ENCODE data around the gene USP53.
"Not testable (repeated sequence)": the region's sequence is repeated elsewhere in the genome, so short reads cannot be mapped to it uniquely, and the experiment has no call there.

The USP53 gene

DNA sequence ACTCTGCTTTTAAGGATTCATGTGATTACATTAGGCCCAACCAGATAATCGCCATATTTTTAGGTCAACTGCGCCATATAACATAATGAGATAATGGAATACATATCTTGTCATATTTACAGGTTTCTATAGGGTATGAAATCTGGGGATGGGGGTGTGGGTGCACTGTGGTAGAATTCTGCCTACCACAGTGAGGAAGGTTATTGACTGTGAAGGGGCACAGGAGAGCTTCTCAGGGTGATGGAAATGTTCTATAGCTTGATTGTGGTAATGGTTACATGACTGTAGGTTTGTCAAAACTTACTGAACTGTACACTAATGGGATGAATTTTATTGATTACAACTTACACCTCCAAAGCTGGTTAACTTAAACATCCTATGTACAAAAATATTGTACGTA lies 15.9 kb downstream of the USP53 start:
- DNase-seq (ENCODE audit: low spot score): no peak

DNA sequence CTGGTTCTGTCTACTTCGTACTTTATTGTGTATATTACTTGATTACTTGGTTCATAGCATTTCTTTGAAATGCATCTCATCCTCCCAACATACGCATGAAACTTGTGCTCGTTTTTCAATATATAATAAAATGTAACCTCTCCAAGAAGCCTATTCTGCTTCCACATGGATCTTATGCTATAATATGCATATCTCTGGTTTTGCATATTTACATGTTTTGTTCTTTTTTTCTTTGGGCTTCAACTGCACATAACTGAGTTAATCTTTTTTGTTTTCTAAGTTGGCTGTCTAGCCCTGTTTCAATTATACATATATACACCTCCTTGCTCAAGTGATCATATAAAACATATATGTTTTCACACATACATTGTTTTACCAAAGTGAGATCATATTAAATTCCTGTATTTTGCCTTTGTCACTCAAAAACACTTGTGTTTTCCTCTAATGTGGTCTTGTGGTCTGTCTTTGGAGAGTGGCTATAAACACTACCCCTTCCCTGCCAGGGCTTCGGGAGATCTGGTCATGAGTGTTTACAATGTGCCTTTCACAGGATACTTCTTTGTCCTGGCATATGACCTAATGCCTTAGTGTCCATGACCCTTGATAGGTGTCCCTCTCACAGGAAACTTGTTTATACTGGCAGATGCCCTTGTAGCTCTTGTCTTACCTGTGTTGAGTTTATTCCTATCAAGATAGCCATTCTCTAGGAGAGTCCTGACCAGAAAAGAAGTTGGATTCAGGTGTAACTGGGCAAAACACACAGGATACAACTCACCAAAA lies 17.6 kb downstream of the USP53 start:
- no peak for DNase-seq (ENCODE audit: low spot score)

DNA sequence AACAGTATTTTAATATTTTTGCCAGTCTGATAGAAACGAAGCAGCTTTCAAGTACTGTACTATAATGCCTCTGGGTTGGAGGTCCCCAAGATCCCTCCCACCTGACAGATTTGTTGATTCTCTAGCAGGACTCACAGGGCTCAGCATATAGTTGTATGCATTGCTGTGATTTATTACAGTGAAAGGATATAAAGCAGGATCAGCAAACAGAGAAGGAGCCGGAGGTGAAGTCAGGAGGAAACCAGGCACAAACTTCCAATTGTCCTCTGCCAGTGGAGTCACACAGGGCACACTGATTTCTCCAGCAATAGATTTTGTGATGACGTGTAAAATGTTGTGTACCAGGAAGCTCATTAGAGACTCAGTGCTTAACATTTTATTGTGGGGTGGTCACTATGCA lies 19.0 kb downstream of the USP53 start:
- no peak for DNase-seq (ENCODE audit: low spot score)

DNA sequence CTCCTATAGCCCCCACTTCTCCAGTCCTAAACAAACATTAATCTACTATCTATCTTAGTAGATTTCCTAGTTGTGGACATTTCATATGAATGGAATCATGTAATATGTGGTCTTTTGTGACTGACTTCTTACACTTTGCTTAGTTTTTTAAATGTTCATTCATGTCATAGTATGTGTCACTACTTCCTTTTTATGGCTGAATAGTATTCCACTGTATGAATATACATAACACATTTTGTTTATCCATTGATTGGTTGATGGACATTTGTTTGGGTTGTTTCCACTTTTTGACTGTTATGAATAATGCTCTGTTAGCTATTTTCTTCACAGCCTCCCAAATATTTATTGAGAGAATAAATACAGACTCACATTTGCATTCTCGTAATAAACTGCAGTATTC lies 19.8 kb downstream of the USP53 start:
- no peak for DNase-seq (ENCODE audit: low spot score)

DNA sequence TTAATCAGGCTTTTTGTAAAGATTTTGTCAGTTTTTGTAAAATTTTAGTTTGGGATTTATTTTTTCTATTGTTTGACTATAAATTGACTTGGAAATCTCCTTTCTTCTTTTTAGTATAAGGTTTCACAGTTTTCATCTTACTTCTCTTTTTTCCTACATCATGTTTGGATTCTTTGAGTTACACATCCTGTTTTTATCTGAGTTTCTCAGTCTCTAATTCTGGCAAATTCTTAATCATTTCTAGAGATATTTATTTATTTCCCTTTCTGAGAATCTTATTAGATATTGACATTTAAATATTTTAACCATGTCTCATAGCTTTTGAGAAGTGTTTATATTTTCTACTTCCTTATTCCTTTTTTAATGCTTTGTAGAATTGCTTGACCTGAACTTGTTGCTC lies 20.7 kb downstream of the USP53 start:
- DNase-seq (ENCODE audit: low spot score): no peak

DNA sequence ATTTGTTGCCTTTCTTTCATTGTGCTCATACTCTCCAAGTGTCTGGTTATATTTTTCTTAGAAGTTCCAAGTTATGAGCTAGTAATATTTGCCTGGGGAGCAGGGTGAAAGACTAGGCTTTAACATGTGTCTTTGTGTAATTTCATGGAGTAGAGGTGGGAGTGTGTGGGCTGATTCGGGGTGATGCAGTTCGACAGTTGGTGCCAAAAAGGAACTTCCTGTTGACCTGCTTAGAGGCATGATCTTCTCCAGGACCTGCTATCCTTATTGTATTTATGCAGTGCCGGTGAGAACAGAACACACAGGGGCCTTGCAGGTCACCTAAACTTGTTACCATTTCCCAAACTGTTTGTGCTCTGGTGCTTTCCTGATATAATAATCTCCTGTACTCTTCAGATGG lies 21.2 kb downstream of the USP53 start:
- DNase-seq (ENCODE audit: low spot score): no peak

DNA sequence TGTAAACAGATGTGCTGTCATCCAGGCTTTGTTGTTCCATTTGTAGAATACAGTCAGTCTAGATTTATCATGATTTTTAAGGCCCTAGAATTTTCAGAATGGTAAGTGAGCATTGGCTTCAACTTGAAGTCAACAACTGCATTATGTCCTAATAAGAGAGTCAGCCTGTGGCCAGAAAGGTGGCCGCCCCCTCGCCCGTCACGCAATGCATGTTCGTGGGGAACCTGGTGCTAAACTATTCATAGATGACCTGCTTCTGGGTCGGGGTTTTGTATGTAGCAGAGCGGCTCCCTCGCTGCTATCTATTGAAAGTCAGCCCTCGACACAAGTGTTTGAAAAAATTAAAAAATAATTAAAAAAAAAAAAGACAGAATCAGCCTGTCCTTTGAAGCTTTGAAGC lies 24.7 kb downstream of the USP53 start:
- DNase-seq (ENCODE audit: low spot score): no peak

DNA sequence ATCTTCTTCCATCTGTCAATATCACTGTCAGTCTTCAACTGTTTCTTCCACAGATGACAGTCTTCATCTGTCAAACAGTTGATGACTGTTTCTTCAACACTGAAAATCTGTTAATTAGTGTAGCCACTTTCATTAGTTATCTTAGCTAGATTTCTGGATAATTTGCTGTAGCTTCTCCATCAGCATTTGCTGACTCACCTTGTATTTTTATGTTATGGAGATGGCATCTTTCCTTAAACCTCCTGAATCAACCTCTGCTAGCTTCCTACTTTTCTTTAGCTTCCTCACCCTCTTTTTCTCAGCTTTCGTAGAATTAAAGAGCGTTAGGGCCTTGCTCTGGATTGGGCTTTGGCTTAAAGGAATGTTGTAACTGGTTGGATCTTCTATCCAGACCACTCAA lies 25.1 kb downstream of the USP53 start:
- DNase-seq (ENCODE audit: low spot score): no peak

DNA sequence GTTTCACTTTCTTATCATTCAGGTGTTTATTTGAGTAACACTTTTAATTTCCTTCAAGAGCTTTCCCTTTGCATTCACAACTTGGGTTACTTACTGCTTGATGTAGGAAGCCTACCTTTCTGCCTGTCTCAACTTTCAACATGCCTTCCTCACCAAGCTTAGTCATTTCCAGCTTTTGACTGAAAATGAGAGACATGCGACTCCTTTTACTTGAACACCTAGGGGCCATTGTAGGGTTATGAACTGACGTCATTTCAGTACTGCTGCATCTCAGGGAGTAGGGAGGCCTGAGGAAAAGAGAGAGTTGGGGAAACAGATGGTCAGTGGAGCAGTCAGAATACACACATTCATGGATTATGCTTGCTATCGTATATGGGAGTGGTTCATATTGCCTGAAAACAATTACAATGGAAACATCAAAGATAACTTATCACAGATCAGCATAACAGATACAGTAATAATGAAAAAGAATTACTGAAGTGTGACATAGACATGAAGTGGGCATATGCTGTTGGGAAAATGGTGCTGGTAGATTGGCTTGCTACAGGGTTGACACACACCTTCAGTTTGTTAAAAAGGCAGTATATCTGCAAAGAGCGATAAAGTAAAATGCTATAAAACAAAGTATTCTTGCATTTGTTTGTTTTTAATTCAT lies 25.7 kb downstream of the USP53 start:
- DNase-seq (ENCODE audit: low spot score): no peak

DNA sequence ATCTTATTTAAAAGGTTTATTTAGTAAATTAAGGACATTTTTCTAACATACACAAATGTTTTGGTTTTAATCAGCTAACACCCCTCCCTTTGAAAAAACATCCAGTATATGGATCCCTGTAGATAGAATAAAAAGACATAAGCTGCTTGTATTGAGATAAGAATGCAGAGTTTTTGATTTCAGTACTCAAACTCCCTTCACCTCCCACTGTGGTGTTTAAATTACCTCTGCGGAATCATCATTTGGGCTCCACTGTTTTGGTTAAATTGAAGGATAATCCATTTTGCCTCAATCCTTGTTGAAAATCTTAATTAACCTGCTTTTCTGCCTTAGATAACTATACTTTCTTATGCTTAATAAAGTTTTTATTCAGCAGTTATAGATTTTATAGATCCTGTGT lies 27.6 kb downstream of the USP53 start:
- DNase-seq (ENCODE audit: low spot score): no peak

DNA sequence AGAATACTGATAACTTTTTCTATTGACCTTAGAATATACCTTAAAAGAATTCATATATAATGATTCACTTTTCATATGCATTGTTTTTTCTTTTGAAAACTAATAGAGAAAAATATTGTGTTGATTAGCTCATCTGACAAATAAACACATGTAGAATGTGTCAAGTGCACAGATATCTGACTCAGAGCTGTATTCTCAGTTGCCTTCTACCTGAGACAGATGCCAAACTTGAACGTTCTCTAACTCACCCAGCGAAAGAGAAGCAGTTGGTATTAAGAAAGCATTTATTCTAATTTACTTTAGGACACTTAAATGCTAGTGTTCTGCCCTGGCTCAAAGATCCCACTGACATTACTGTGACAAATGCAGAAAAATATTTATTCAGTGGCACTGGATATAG lies 28.1 kb downstream of the USP53 start:
- DNase-seq (ENCODE audit: low spot score): no peak

DNA sequence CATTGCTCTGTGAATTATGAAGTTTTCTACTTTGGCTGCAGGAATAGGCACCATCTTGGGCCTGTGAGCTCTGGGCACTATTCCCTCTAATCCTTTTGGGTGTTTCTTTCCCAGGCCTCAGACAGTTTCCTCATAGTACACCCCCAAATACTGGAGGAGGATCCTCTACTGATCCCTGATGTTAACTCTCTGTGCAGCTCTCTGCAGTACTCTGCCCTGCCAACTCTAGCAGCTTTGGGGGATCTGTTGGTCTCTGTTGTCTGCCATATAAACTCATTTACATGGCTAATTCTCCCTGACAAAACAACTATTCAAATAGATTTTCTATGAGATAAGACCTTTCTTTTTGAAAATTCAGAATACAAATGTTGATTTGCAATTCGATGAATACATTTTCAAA lies 29.9 kb downstream of the USP53 start:
- DNase-seq (ENCODE audit: low spot score): no peak

DNA sequence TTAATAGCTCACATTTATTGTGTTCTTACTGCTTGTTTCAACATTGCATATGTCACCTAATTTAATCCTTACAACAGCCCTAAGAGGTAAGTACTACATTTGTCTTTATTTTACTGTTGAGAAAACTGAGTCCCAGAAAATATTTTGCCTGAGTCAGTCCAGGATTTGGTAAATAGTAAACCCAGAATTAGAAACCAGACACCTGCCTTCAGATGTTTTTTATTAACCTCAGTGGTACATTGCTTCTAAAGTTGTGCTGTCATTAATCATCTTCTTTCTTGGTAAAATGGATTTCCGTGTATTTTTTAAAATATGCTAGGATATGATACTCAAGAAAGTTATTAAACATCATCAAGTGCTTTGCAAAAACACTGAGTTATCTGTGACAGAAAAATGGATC lies 31.4 kb downstream of the USP53 start:
- DNase-seq (ENCODE audit: low spot score): no peak

DNA sequence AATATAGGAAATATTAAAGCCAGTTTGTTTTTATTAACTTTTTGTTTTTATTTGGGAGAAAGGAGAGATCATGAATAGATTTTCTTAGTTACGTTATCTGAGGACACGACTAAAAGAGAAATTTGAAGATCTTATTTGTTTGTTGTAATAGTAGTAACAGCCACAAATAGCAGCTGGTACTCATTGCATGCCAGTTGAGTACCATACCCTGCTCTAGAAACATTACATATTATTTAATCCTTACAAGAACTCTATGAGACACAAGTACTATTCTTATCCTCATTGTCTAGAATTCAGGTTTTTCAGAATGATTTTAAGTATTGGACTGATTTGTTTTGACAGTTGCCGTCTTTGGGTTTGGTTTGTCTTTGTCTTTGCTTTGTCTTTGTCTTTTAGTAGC lies 31.8 kb downstream of the USP53 start:
- no peak for DNase-seq (ENCODE audit: low spot score)

DNA sequence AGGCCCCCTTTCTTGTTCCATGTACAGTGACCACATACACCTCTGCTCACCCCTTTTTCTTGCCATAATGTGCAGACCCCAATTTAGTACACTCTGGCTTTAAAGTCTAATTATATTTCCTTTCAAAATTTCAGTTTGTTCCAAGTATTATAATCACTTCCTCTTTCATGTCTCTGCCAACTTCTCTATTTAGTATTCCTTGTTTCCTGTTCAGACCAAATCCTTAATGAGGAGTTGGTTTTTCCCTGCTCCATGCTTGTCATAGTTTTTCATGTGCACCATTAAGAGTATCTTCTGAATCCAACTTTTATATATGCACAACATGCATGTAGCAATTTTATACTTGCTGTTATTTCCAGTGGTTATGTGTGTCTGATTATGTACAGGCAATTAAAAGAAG lies 32.3 kb downstream of the USP53 start:
- no peak for DNase-seq (ENCODE audit: low spot score)

DNA sequence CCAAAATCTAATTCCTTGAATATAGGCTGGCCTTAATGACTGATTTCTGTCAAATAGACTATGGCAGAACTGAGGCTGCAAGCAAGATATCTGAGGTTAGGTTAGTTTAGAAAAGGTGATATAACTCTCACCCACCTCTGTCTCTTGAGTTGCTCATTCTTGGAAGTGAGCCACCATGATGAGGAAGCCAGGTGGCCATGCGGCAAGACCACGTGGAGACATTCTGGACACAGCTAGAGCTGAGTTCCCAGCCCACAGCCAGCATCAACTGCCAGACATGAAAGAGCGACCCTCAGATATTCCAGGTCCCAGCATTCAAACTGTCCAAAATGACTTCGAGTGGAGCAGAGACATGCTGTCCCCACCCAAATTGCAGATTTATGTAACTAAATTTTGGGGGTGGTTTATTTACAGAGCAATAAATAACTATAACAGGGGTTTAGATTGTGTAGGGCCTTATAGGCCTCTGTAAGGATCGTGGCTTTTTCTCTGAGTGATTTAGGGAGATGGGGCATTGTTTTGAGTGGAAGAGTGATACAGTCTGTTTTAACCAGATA lies 33.7 kb downstream of the USP53 start:
- DNase-seq (ENCODE audit: low spot score): no peak

DNA sequence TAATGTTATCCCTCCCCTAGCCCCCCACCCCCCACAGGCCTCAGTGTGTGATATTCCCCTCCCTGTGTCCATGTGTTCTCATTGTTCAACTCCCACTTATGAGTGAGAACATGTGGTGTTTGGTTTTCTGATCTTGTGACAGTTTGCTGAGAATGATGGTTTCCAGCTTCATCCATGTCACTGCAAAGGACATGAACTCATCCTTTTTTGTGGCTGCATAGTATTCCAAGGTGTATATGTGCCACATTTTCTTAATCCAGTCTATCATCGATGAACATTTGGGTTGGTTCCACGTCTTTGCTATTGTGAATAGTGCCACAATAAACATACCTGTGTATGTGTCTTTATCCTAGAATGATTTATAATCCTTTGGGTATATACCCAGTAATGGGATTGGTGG lies 38.5 kb downstream of the USP53 start:
- DNase-seq (ENCODE audit: low spot score): not testable (repeated sequence)

DNA sequence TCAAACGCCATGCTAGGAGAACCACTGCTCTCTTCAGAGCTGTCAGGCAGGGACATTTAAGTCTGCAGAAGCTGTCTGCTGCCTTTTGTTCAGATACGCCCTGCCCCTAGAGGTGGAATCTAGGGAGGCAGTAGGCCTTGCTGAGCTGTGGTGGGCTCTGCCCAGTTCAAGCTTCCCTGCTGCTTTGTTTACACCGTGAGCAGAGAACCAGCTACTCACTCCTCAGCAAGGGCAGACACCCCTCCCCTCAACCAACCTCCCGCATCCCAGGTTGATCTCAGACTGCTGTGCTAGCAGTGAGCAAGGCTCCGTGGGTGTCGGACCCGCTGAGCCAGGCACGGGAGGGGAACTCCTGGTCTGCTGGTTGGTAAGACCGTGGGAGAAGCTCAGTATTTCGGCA lies 42.7 kb downstream of the USP53 start:
- not testable (repeated sequence) for DNase-seq (ENCODE audit: low spot score)

DNA sequence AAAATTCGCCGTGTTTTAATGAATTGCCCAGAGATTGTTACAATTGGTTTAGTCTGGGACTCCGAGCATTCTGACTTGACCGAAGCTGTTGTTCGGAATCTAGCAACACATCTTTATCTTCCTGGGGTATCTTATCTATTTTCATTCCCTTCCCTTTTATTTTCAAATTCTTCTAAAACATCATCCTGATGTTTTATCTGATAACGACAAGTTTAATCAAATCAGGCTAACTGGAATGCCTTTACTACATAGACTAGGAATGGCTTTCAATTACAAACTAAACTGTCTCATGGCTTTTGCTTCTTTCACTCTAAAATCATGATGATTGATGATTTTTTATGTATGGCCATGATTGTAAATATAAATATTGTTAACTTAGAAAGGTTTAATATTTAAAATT lies 48.0 kb downstream of the USP53 start:
- DNase-seq (ENCODE audit: low spot score): no peak

DNA sequence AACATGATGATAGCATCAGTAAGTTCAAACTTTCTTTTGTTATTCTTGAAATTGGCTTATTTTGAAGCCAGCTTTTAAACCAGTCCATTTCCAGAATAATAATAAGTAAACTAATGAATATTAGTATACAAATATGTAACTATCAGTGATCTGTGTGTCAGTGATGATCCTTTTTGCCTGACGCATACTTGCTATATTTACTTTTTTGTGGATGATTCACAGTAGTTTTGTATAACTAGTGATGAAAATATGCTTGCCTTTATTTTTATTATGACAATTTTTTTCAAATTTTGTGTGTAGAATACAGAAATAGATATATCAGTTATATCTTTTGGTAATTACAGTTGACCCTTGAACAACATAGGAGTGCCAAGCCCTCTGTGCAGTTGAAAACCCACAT lies 49.5 kb downstream of the USP53 start:
- no peak for DNase-seq (ENCODE audit: low spot score)

DNA sequence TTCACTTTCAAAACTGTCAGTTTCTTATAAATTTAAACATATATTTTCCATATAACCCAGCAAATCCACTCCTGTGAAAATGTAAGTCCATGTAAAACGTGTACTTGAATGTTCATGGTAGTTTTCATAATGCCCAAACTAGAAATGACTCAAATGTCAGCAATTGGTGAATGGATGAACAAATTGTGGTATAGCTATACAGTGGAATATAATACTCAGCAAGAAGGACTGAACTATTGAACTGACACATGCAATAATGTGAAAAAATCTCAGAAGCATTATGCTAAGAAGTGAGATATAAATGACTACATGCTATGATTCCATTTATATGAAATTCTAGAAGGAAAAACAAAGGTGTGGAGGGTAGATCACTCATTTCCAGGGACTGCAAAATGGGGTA lies 52.2 kb downstream of the USP53 start:
- no peak for DNase-seq (ENCODE audit: low spot score)

DNA sequence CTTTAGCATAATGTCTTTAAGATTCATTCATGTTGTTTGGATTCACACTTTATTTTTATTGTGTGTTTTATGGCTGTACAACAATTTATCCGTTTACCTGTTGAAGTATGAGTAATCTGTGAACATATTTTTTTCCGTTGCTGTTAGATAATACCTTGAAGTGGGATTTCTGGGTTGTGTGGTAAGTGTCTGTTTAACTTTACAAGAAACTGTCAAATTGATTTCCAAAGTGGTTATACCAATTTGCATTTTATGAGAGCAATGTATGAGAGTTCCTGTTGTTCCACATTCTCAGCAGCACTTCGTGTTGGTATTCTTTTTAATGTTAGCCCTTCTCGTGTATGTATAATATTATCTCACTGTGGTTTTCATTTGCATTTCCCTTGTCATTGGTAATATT lies 53.6 kb downstream of the USP53 start:
- no peak for DNase-seq (ENCODE audit: low spot score)

DNA sequence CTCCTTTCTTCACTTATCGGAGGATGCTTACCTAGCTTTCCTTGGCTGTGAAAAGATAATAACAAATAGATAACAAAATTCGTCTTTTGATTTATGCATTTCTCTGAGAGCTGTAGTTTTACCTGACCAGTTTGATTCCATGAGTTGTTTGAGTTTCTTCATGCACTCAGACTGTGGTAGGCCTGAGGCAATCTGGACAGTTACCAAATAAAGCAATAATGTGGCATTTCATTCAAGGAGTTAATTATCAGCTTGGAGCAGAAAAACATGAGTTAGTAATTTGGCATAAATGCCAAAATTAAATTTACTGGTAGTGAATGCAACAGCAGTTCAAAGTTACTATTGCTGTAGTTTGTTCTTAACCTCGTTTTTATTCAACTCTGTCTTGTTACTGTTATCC lies 56.0 kb downstream of the USP53 start:
- no peak for DNase-seq (ENCODE audit: low spot score)

All from HuH-7.5 (cell line).